PC-9 (cell line): ENCODE results near the gene SOX10.
"Not testable (repeated sequence)": the region's sequence is repeated elsewhere in the genome, so short reads cannot be mapped to it uniquely, and the experiment has no call there.

Experiments
- CTCF ChIP-seq: fragments of 200-600 bp; sonication (generic); conservative IDR thresholded peaks from 2 replicates; pipeline ENCODE4 v1.6.1; 2017; ENCODE audit warnings: mixed run types, antibody characterized with exemption, mild to moderate bottlenecking, moderate library complexity
- EZH2 ChIP-seq: fragments of 200-600 bp; sonication (generic); IDR thresholded peaks from 2 replicates; pipeline ENCODE4 v1.8.0; 2017; ENCODE audit warnings: antibody characterized with exemption, low read depth

- TF ChIP-seq CTCF, EZH2: not testable (repeated sequence)
These were observed 8.3 kb downstream of the SOX10 start for GRCh38 chr22:37976022-37976421.
